GM12878 (cell line): ENCODE measurements around the gene HOXD12.

Source experiments
- BCLAF1 ChIP-seq: fragments of 450-650 bp; IDR thresholded peaks from 2 replicates; pipeline ENCODE4 v1.6.1; 2017; ENCODE audit warnings: antibody characterized with exemption, mild to moderate bottlenecking, moderate library complexity
- BMI1 ChIP-seq: fragments of 450-650 bp; IDR thresholded peaks from 2 replicates; pipeline ENCODE4 v1.6.1; 2016; ENCODE audit warnings: mild to moderate bottlenecking, moderate library complexity, borderline replicate concordance
- CBX5 ChIP-seq: sonication (generic); IDR thresholded peaks from 2 replicates; pipeline ENCODE4 v1.6.1; 2016; ENCODE audit warnings: low read depth, moderate library complexity, mild to moderate bottlenecking, inconsistent platforms
- REST ChIP-seq: IDR thresholded peaks from 2 replicates; pipeline ENCODE4 v1.6.1; 2012; ENCODE audit warnings: mild to moderate bottlenecking, low read depth, low read length
- SREBF2 ChIP-seq: IDR thresholded peaks from 2 replicates; pipeline ENCODE4 v1.6.1; 2012; ENCODE audit warnings: mild to moderate bottlenecking, low read length
- TF ChIP-seq, protein P1 (sequence below): IDR thresholded peaks from 2 replicates; pipeline ENCODE4 v1.6.1; 2011; ENCODE audit warnings: low read depth, mild to moderate bottlenecking, low read length, moderate library complexity, borderline replicate concordance; ENCODE audit errors: extremely low read depth
- TF ChIP-seq, protein P2 (sequence below), 3 experiments: IDR thresholded peaks in 2 of 3; conservative IDR thresholded peaks in 1 of 3; 2 replicates each; pipeline ENCODE4 v1.5.1; 2011; ENCODE audit warnings: low read depth in 3 of 3, low read length in 3 of 3, mild to moderate bottlenecking in 3 of 3, control low read depth in 2 of 3, moderate library complexity in 2 of 3, inconsistent platforms in 1 of 3, mixed read lengths in 1 of 3; ENCODE audit not compliant: control insufficient read depth in 2 of 3, insufficient read depth in 1 of 3; ENCODE audit errors: extremely low read depth in 1 of 3

- no peak for TF ChIP-seq BMI1
- TF ChIP-seq BCLAF1, result no peak
- no peak for TF ChIP-seq SREBF2
- TF ChIP-seq REST, result no peak
- TF ChIP-seq, protein P1, sequence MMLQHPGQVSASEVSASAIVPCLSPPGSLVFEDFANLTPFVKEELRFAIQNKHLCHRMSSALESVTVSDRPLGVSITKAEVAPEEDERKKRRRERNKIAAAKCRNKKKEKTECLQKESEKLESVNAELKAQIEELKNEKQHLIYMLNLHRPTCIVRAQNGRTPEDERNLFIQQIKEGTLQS, result no peak
- TF ChIP-seq, protein P2, sequence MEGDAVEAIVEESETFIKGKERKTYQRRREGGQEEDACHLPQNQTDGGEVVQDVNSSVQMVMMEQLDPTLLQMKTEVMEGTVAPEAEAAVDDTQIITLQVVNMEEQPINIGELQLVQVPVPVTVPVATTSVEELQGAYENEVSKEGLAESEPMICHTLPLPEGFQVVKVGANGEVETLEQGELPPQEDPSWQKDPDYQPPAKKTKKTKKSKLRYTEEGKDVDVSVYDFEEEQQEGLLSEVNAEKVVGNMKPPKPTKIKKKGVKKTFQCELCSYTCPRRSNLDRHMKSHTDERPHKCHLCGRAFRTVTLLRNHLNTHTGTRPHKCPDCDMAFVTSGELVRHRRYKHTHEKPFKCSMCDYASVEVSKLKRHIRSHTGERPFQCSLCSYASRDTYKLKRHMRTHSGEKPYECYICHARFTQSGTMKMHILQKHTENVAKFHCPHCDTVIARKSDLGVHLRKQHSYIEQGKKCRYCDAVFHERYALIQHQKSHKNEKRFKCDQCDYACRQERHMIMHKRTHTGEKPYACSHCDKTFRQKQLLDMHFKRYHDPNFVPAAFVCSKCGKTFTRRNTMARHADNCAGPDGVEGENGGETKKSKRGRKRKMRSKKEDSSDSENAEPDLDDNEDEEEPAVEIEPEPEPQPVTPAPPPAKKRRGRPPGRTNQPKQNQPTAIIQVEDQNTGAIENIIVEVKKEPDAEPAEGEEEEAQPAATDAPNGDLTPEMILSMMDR (IDR thresholded peaks at IDR 0.05 in 2 of 3, conservative IDR thresholded peaks at IDR 0.05 in 1 of 3; ENCODE audit: control insufficient read depth in 2 of 3, extremely low read depth in 1 of 3, insufficient read depth in 1 of 3, low read depth in 3 of 3, low read length in 3 of 3), result no peak
- TF ChIP-seq CBX5, result no peak
These were observed 5.2 kb upstream of the HOXD12 start for GRCh38 chr2:176094349-176094748.
